Astrocyte of the cerebellum (primary cell): Measurements from ENCODE around the gene DIS3.
"Not testable (repeated sequence)": the region's sequence is repeated elsewhere in the genome, so short reads cannot be mapped to it uniquely, and the experiment has no call there.

Source experiments
- DNase-seq: peaks from one replicate; pipeline ENCODE4 v3.0.0-alpha.2; 2011; ENCODE audit warnings: low read depth
- H3K4me3 ChIP-seq: 2 replicates; pipeline ENCODE4 v1.5.1; 2011; ENCODE audit warnings: mild to moderate bottlenecking, low read depth, low read length, moderate library complexity
- CTCF ChIP-seq: IDR thresholded peaks from 2 replicates; pipeline ENCODE4 v1.5.1; 2012; ENCODE audit warnings: low read length, low read depth, moderate library complexity, mild to moderate bottlenecking; ENCODE audit errors: missing control alignments
- in situ Hi-C: cut with HindIII; loops from 2 replicates; pipeline ENCODE4 v1.10.0; 2017; ENCODE audit warnings: low sequenced_read_pairs

Gene DIS3

GRCh38 chr13:72808917-72809500 lies 27.3 kb upstream of the DIS3 start:
- in situ Hi-C loops, result no loop called here
- no peak for DNase-seq
- no peak for TF ChIP-seq CTCF
- no peak overlapping the region for H3K4me3 ChIP-seq

- in situ Hi-C loops, H3K4me3 ChIP-seq, DNase-seq: not testable (repeated sequence)
Measured at GRCh38 chr13:72806514-72806913, 24.8 kb upstream of the DIS3 start.

- in situ Hi-C loops, result no loop called here
- no peak overlapping the region for H3K4me3 ChIP-seq
- no peak for DNase-seq
- no peak for TF ChIP-seq CTCF
Measured at GRCh38 chr13:72805676-72806346, 24.1 kb upstream of the DIS3 start.

- in situ Hi-C loops, result no loop called here
- H3K4me3 ChIP-seq, result no peak overlapping the region
- DNase-seq, result no peak
- no peak for TF ChIP-seq CTCF
Measured at GRCh38 chr13:72804301-72804700, 22.6 kb upstream of the DIS3 start.

- H3K4me3 ChIP-seq, result no peak overlapping the region
- DNase-seq, result no peak
- no peak for TF ChIP-seq CTCF
- in situ Hi-C loops, result no loop called here
Measured at GRCh38 chr13:72798817-72799216, 17.1 kb upstream of the DIS3 start.

GRCh38 chr13:72792640-72793039 lies 10.9 kb upstream of the DIS3 start:
- no peak for DNase-seq
- H3K4me3 ChIP-seq, result no peak overlapping the region
- in situ Hi-C loops, result no loop called here
- TF ChIP-seq CTCF, result no peak

GRCh38 chr13:72788831-72789230 lies 7.1 kb upstream of the DIS3 start:
- in situ Hi-C loops, result no loop called here

GRCh38 chr13:72784679-72785078 lies 3.0 kb upstream of the DIS3 start:
- H3K4me3 ChIP-seq, in situ Hi-C loops, DNase-seq: not testable (repeated sequence)

More at GRCh38 chr13:72788831-72789230, 7.1 kb upstream of the DIS3 start:
- no peak for DNase-seq
- H3K4me3 ChIP-seq, result no peak overlapping the region
- TF ChIP-seq CTCF, result no peak
